IPS-NIHi7 (cell line): ENCODE results near the gene KPNA1.
A peak's percentile ranks its signal among the peaks of the same experiment; 100 is the strongest.

ENCODE experiments used
- DNase-seq: peaks from one replicate; pipeline ENCODE4 v3.0.0; 2012; ENCODE audit warnings: mixed read lengths; ENCODE audit errors: extremely low spot score

Gene KPNA1

GRCh38 chr3:122514123-122515019 is at the start of gene KPNA1:
TSS of gene KPNA1 (minus strand) at chr3:122514939. CDS start at chr3:122496565, 18,374 bp downstream.
- DNase-seq = peak; percentile 94

- peak; percentile 85 for DNase-seq
Measured at GRCh38 chr3:122564155-122564912, 49.6 kb upstream of the KPNA1 start, which contains the start of the genes DTX3L and PARP9. TSS of gene DTX3L (plus strand) at chr3:122564338. CDS start at chr3:122564427, 89 bp downstream. TSS of gene PARP9 (minus strand) at chr3:122564300. CDS start at chr3:122559620, 4,680 bp downstream.

DNA sequence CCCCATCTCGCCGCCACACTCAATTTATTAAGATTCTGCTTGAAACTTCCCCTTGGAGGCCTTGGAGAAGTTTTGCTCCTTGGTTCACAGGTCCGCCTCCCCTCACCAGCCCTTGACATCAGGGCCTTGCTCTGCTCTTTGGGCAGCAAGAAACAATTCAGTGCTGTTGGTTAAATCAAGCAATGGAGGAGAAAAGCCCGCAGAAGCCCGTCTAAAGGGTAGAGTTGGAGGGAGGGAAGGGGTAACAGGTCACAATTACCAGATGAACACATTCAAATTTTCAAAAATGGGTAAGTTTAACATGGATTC is 48.9 kb upstream of the KPNA1 start:
- no peak for DNase-seq

GRCh38 chr3:122562923-122563716 is 48.4 kb upstream of the KPNA1 start:
- no peak for DNase-seq

- DNase-seq = peak; percentile 43
Measured at GRCh38 chr3:122560680-122561079, 45.9 kb upstream of the KPNA1 start.

DNA sequence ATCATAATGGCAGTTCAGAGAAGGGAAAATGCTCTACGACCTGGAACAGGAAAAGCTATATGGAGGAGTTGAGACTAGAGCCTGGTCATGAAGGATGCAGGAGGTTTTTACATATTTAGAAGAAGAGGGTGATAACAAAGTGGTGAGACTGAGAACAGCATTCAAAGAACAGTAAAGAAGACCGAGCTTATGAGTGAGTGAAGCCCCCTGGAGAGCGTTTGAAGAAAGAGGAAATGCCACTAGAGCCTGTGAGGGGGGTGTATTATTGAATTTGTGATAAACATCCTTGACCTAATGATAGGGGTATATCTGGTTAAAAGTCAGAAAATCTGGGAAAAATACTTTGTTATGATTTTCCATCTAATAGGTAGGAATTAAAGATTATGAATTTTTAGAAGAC is 45.2 kb upstream of the KPNA1 start:
- DNase-seq = no peak

- DNase-seq = no peak
Measured at GRCh38 chr3:122558605-122559004, 43.9 kb upstream of the KPNA1 start.

DNA sequence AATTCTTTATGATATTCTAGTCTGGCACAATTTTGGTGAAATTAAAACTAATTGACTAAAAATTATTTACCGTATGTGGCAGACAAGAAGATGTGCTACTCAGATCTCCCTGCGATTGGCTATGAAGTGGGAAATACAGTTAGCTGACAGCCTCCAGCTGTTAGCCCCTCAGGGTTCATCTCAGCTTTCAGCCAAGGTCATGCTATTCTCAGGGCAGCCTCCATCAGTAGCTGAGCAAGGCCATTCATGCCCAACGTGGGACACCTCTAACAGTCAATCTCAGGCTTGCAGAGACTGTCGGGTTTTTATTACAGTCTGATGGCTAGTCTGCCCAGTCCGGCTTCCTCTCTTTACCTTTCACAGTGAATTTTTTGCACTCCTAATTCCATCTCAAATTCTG is 42.6 kb upstream of the KPNA1 start:
- DNase-seq = no peak

DNA sequence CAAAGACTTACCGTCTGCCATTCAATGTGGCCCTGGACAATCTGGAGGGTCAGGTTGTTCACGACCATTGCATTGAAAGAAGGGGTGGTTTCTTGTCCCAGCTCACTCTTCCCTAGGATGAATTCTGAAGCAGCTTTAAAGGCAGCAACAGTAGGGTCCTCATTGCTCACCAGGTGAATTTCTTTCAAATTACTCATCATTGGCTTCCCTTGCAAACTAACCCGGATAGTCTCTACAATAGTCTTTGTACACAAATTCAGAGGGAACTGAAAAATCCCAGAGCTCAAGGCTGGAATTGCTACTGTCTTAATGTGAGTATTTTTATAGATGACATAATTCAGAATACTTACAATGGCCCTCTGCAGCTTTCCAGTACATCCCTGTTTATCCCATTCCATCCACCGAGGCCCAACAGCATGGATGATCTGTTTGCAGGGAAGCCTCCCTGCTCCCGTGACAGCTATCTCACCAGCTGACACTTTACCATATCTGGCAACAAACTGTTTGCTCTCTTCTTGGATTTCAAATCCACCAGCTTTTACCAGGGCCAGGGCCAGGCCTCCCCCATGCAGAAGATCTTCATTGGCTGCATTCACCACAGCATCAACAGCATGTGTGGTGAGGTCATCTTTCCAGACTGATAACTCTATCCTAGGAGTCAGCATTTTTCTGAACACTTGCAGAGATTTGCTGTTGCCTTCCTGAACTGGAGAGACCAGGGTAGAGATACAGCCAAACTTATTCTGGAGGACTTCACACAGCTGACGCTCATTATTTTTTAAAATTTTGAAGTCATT is 40.7 kb upstream of the KPNA1 start:
- no peak for DNase-seq

DNA sequence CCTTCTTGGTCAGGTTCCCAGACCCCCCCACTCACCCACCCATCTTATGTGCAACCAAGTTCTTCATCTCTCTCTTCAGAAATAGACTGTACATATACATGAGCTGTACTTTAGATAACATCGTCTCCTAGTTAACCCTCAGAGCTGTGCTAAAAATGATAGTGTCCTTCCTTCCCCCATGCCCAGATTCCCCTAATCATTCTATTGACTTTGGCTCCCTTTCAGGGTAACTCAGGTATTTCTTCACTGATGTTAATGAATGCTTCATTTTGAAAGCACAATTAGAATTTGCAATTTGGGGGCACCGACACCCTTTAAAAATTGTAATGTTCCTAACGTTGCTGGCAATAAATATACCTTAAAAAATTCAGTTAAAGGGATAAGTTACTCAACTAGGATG is 38.4 kb upstream of the KPNA1 start:
- no peak for DNase-seq

DNA sequence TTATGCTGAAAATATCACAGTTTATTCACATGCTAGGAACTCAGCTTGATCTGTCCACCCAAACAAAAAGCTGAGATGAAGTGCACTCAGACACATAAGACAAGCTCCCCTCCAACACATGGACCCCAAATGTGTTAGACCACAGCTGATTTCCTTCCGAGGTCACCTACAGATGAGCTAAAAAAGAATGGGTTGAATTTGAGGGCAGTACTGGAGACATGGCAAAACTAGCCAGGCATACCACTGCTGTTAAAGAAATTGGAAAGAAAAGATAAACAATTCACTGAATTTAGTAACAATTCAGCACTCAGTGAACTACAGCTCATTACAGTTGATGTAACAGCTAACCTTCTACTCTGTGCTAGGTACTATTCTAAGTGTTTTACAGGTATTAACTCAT is 33.9 kb upstream of the KPNA1 start:
- no peak for DNase-seq

DNA sequence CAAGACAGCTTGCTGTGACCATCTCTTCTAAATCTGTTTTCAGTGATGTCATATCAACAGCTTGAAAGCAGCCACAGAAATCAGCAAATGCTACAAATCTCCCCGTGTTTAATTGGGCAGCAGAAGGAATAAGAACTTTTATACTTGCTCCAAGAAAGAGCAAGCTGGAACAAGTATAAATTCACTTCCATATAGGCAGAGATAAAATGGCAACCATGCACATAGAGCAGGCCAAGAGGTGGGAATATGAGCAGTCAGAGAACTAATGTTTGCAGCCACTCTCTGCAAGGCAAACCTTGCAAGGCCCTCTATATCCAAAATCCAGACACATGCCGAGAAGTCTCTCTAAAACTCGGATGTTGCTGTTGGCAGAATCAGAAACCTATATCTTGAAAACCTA is 33.3 kb upstream of the KPNA1 start:
- no peak for DNase-seq

- DNase-seq = no peak
Measured at GRCh38 chr3:122546151-122546550, 31.4 kb upstream of the KPNA1 start.

DNA sequence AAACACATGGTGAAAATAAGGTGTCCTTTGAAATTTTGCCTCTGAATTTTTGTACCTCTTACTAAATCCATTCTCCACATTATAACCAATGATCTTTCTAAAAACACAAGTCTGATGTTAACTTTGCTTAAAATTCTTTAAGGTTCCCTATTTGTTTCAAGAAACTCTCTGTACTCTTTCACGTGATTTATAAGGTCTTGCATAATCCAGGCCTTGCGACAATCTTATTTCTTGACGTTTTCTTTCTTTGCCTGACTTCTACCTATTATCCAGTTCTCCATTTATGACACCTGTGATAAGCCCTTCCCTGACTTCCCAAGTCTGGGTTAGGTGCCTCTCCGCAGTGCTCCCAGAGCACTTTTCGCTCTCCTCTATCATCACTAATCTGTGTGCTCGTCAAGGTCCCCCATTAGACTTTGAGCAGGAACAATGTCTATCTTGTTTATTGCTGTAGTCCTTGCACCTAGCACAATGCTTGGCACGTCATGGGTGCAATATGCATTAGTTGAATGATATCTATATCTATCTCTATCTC is 24.3 kb upstream of the KPNA1 start:
- no peak for DNase-seq

GRCh38 chr3:122536632-122537001 is 21.9 kb upstream of the KPNA1 start:
- DNase-seq = peak; percentile 26

DNA sequence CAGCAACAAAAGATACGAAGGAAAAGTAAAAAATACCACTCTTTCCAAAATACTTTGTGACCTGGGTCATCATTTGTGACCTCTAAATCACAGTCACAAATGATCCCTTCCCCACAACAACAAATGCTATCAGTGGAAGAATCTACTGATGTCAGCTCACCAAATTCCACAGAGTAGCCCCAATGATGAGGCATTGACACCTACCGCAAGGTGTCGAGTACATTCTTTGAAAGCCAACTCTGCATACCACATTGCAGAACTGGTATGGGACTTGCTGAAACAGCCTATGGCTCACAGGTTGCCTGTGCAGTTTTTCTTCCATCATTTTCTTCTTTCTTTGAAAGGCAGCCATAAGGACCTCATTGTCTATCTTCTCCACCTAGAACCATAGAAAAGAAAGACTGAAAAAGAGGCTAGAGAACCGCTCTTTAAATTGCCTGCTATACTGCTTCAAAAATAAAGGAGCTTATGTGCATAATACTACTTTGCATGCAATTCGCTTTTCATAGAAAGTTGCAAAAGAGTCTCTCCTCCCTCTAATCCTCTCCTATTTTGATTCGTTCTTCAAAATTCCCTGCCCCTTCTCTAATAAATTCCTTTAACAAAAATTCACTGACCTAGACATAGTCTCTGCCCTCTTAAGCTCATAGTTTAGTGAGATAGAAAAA is 21.4 kb upstream of the KPNA1 start:
- peak; percentile 56 for DNase-seq

- peak; percentile 51 for DNase-seq
Measured at GRCh38 chr3:122533931-122534334, 19.2 kb upstream of the KPNA1 start.

GRCh38 chr3:122533480-122533879 is 18.7 kb upstream of the KPNA1 start:
- no peak for DNase-seq

DNA sequence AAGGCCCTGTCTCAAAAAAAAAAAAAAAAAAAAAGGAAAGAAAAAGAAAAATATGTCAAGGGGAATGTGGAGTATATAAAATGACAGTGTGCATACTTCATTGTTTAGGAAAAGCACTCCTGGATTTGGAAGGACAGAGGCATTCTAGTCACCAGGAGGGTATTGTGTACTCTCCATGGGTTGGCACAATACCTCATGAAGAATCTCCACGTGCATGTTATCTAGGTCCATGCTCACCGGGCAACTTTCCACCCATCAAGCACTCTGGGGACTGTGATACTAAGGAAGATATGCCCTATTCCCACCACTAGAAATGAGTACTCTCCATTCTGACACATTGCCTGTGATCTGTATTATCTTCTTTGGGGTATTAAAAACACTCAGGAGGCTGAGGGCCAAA is 15.4 kb upstream of the KPNA1 start:
- DNase-seq = no peak

- no peak for DNase-seq
Measured at GRCh38 chr3:122523317-122523716, 8.6 kb upstream of the KPNA1 start.
